Measurements from ENCODE around the gene ITPKC.
A peak's percentile ranks its signal among the peaks of the same experiment; 100 is the strongest.
"Not testable (repeated sequence)": the region's sequence is repeated elsewhere in the genome, so short reads cannot be mapped to it uniquely, and the experiment has no call there.

Gene ITPKC

GRCh38 chr19:40771101-40771862 lies 54.4 kb downstream of the ITPKC start:
- peak in 1 of 5 donors; percentile 40 for DNase-seq

- DNase-seq, result no peak
Measured at GRCh38 chr19:40774916-40775631, 58.2 kb downstream of the ITPKC start, which contains the start of gene MIA. Gene MIA, plus strand, starts transcription at chr19:40775521. Its CDS starts 22 bp downstream, at chr19:40775543.

- no peak for DNase-seq
Measured at GRCh38 chr19:40775632-40776022, 58.7 kb downstream of the ITPKC start.

DNA sequence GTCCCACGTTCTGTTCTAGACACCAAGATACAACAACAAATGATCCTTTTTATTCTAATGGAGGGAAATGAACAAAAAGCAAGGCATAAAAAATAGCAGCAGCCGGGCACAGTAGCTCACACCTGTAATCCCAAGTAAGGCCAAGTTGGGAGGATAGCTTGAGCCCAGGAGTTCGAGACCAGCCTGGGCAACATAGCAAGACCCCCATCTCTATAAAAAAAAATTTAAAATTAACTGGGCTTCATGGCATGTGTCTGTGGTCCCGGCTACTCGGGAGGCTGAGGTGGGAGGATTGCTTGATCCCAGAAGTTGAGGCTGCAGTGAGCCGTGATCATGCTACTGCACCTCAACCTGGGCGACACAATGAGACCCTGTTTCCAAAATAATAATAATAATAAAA lies 59.5 kb downstream of the ITPKC start:
- DNase-seq, result no peak

DNA sequence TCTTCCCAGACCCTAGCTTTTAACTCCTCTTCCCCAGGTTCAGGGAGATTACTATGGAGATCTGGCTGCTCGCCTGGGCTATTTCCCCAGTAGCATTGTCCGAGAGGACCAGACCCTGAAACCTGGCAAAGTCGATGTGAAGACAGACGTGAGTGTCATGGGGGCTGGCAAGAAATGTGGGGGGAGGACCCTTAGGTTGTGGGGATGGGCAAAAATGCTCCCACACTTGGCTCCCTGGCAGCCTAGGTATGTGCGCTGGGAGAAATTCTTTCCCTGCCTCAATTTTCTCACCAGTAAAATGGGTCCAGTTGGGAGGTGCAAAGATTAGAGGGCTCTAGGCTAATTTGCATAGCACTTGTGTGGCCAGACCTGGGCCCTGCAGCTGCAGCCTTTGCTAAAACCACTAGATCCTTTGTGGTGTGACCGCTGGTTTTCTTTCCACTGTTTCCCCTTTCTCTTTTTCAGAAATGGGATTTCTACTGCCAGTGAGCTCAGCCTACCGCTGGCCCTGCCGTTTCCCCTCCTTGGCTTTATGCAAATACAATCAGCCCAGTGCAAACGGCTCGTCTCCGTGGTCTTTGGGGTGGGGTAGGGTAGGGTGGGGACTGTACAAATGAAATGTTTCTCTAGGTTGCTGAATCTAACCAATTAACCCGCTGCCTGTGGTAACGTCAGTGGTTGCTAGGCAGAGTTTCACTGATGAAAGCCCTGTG lies 60.2 kb downstream of the ITPKC start:
- DNase-seq, result peak; percentile 60 to 96 (median 82)

DNA sequence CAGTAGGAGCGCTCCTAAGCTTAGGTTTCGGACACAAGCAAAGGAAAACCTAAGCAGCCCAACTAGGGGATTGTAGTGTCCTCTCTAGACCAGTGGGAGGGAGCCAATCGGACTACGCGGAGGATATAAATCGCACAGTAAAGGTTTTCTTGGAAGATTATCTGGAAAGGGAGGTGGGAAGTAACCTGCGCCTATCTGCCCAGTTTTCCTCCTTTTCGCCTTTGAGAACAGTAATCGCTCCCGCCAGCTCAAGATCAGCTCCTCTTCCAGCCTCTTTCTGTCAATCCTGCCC lies 60.7 kb downstream of the ITPKC start:
- no peak for DNase-seq

GRCh38 chr19:40777937-40778705 lies 61.2 kb downstream of the ITPKC start, which contains the start of gene RAB4B:
Gene RAB4B, plus strand, starts transcription at chr19:40778247. Its CDS starts 129 bp downstream, at chr19:40778376.
- peak; percentile 100 for DNase-seq

GRCh38 chr19:40778706-40779284 lies 61.9 kb downstream of the ITPKC start:
- no peak for DNase-seq

DNA sequence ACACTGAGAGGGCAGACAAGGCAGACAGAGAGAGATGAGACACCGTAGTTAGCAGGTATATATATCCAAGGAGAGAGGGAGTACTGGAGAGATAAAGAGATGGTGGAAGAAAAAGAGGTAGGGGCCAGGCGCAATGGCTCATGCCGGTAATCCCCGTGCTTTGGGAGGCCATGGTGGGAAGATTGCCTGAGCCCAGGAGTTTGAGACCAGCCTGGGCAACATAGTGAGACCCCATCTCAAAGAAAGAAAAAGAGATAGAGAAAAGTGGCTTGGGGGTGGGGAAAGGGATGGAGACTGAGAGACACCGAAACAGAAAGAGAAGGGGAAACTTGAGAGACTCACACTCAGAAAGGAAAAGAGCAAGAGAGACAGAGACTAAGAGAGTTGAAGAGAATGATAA lies 63.7 kb downstream of the ITPKC start:
- DNase-seq, result no peak

GRCh38 chr19:40781140-40781539 lies 64.2 kb downstream of the ITPKC start:
- no peak for DNase-seq

DNA sequence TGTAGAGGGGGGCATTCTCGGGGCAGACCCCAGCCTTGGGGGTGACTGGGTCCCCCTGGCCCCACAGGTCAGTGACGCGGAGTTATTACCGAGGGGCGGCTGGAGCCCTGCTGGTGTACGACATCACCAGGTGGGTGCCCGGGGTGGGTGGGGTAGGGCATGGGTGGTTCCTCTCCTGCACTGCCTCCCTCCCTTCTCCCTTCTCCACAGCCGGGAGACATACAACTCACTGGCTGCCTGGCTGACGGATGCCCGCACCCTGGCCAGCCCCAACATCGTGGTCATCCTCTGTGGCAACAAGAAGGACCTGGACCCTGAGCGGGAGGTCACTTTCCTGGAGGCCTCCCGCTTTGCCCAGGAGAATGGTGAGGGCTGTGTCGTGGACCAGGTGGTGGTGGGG lies 66.8 kb downstream of the ITPKC start:
- DNase-seq, result no peak

DNA sequence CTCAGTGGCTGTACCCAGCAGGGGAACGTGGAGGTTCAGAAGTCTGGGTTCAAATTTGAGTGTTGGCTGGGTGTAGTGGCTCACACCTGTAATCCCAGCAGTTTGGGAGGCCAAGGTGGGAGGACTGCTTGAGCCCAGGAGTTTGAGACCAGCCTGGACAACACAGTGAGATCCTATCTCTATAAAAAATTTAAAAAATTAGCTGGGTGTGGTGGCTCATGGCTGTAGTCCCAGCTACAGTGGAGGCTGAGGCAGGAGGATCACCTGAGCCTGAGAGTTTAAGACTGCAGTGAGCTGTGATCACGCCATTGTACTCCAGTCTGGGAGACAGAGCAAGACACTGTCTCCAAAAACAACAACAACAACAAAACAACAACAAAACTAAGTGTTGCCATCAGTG lies 67.2 kb downstream of the ITPKC start:
- DNase-seq, result not testable (repeated sequence)

- DNase-seq, result no peak
Measured at GRCh38 chr19:40785526-40785925, 68.6 kb downstream of the ITPKC start.

DNA sequence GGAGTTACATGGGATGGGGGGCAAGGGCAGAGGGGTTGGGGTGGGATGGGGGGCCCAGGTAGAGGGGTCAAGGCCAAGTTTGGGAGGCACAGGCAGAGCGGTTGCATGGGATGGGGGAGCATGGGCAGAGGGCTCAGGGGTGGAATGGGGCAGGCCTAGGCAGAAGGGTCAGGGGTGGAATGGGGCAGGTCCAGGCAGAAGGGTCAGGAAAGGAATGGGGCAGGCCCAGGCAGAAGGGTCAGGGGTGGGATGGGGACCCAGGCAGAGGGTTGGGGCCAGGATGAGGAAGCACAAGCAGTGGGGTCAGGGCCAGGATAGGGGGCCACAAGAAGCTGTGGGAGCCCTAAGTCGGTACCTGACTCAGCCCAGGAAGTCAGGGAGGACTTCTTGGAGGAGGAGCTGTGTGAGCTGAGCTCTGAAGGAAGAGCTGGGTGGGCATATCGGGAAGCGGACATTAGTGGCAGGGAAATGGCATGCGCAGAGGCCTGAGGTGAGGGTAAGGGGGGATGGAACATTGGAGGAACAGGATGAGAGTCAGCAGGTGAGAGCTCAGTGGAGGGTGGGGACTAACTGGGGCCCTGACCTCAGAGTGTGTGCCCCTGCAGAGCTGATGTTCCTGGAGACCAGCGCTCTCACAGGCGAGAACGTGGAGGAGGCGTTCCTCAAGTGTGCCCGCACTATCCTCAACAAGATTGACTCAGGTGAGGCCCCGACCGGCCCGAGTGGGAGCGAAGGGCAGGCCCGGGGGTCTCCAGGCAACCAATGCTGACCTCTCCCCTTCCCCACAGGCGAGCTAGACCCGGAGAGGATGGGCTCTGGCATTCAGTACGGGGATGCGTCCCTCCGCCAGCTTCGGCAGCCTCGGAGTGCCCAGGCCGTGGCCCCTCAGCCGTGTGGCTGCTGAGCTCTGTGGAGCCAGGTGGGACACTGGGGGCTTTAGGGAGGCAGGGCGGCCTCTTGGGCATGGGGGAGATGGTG lies 69.4 kb downstream of the ITPKC start:
- DNase-seq, result no peak

All from T-helper 1 cell (primary cell).